ENCODE data around the gene ST3GAL3.

DNA sequence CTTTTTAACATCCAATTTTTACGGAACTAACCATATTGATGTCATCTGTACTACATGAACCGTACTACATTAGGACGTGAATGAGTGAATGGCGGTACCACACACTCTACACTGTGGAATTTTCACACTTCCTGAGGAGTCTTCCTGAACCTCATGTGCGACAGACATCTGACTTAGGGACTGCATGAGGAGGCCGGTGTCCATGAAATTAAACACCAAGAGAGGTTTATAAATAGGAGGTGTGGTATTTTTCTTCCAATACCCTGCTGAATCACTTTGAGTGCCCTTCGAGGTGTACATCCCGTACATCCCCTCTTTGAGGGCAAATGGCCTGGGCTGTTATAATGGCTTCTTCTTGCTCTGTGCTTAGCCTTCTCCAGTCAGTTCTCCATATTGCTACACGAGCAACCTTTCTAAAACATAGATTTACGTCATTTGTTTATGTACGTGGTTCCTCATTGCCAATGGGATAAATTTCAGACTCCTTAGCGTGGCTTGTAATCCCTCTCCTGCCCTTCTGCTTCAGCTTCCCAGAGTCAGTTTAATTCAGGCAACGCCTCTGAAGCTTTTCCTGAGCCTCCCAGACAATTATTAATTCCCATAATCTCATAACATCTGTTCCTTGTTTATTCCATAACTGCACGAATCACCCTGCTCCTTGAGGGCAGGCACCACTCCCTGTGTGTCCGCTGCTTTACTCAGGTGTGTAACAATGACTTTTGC, 9.4 kb downstream of the ST3GAL3 start:
- TF ChIP-seq SUZ12 (IDR thresholded peaks at IDR 0.05; ENCODE audit: extremely low read depth, insufficient read depth, insufficient read length) (no peak), ZNF274 (IDR thresholded peaks at IDR 0.05; ENCODE audit: low read depth, low read length) (no peak)

All from NT2/D1 (cell line).